WTC11 (cell line): Measurements from ENCODE around the gene LRRIQ4. TPM values are rescaled to one million over a fixed set of nuclear protein-coding genes. Genes with fewer than 3 reads are reported as not detected.

Experiments
- ATAC-seq: fragments of 200-7000 bp; cut with Tn5 transposase; 2 replicates; pipeline ENCODE4 v1.10.0; 2021; ENCODE audit warnings: mild to moderate bottlenecking, moderate library complexity
- CTCF ChIA-PET: fragments of 300-600 bp; sonication (Branson Sonifier 250); formaldehyde crosslinking; loops from one replicate; lab custom pipeline; 2021; ENCODE audit warnings: antibody characterized with exemption; lab: Charles Lee
- POLR2A ChIA-PET: fragments of 350-600 bp; sonication (Branson Sonifier 250); formaldehyde crosslinking; loops from one replicate; lab custom pipeline; 2021; ENCODE audit warnings: antibody characterized with exemption; lab: Charles Lee
- DNase-seq: peaks from one replicate; pipeline ENCODE4 v3.0.0; 2021; ENCODE audit warnings: low spot score
- H3K27ac Mint-ChIP-seq: 2 replicates; pipeline ENCODE4 v1.8.0; 2021; ENCODE audit warnings: mixed read lengths
- H3K27me3 Mint-ChIP-seq: 2 replicates; pipeline ENCODE4 v1.8.0; 2021; ENCODE audit warnings: low read depth, mild to moderate bottlenecking, moderate library complexity, mixed read lengths
- H3K36me3 Mint-ChIP-seq: 2 replicates; pipeline ENCODE4 v1.8.0; 2021; ENCODE audit warnings: mixed read lengths
- H3K4me1 Mint-ChIP-seq: 2 replicates; pipeline ENCODE4 v1.8.0; 2022; ENCODE audit warnings: mixed read lengths
- H3K4me3 Mint-ChIP-seq: 2 replicates; pipeline ENCODE4 v1.8.0; 2021; ENCODE audit warnings: mild to moderate bottlenecking, moderate library complexity, mixed read lengths
- H3K9me3 Mint-ChIP-seq: 2 replicates; pipeline ENCODE4 v1.8.0; 2021; ENCODE audit warnings: mixed read lengths
- CTCF ChIP-seq: fragments of 200-600 bp; IDR thresholded peaks from 2 replicates; pipeline ENCODE4 v1.8.0; 2022; ENCODE audit warnings: antibody characterized with exemption
- ELF4 ChIP-seq: sonication (generic); formaldehyde crosslinking; IDR thresholded peaks from 2 replicates; pipeline ENCODE4 v1.8.1; 2022; ENCODE audit warnings: low read depth, mild to moderate bottlenecking, moderate library complexity, missing genetic modification reagents
- GTF2I ChIP-seq: fragments of 250-450 bp; sonication (Bioruptor Pico); conservative IDR thresholded peaks from 2 replicates; pipeline ENCODE4 v1.4.0; 2021; ENCODE audit warnings: mild to moderate bottlenecking
- JAZF1 ChIP-seq: fragments of 250-450 bp; sonication (Bioruptor Pico); IDR thresholded peaks from 2 replicates; pipeline ENCODE4 v1.9.0; 2021; ENCODE audit warnings: moderate library complexity, mild to moderate bottlenecking, inconsistent platforms
- KAT7 ChIP-seq: sonication (generic); formaldehyde crosslinking; IDR thresholded peaks from 2 replicates; pipeline ENCODE4 v1.8.1; 2023; ENCODE audit warnings: missing genetic modification reagents, mild to moderate bottlenecking, borderline replicate concordance
- NFYB ChIP-seq: sonication (generic); formaldehyde crosslinking; conservative IDR thresholded peaks from 2 replicates; pipeline ENCODE4 v1.8.0; 2022; ENCODE audit warnings: low read depth, missing genetic modification reagents
- PRRX2 ChIP-seq: fragments of 250-450 bp; sonication (Bioruptor Pico); IDR thresholded peaks from 2 replicates; pipeline ENCODE4 v1.8.0; 2021; ENCODE audit warnings: mild to moderate bottlenecking
- STAT6 ChIP-seq: sonication (generic); formaldehyde crosslinking; conservative IDR thresholded peaks from 2 replicates; pipeline ENCODE4 v1.8.1; 2023; ENCODE audit warnings: mild to moderate bottlenecking, low read depth, missing genetic modification reagents, moderate library complexity
- ZBTB21 ChIP-seq: sonication (generic); formaldehyde crosslinking; IDR thresholded peaks from 2 replicates; pipeline ENCODE4 v1.8.1; 2023; ENCODE audit warnings: mild to moderate bottlenecking, missing genetic modification reagents, borderline replicate concordance
- ZNF671 ChIP-seq: fragments of 250-450 bp; sonication (Bioruptor Pico); IDR thresholded peaks from 2 replicates; pipeline ENCODE4 v1.8.0; 2021; ENCODE audit warnings: mild to moderate bottlenecking
- total RNA-seq: library from RNA; stranded (reverse); gene quantifications from 3 replicates; pipeline ENCODE4 v1.2.3, GENCODE V29; 2021
- TF ChIP-seq, protein P1 (sequence below): sonication (generic); formaldehyde crosslinking; IDR thresholded peaks from 2 replicates; pipeline ENCODE4 v1.8.1; 2023; ENCODE audit warnings: mild to moderate bottlenecking, missing genetic modification reagents, moderate library complexity
- TF ChIP-seq, protein P2 (sequence below): sonication (generic); formaldehyde crosslinking; IDR thresholded peaks from 2 replicates; pipeline ENCODE4 v1.8.0; 2022; ENCODE audit warnings: mild to moderate bottlenecking, missing genetic modification reagents
- TF ChIP-seq, protein P3 (sequence below): sonication (generic); formaldehyde crosslinking; IDR thresholded peaks from 2 replicates; pipeline ENCODE4 v1.8.1; 2022; ENCODE audit warnings: low read depth, missing genetic modification reagents, borderline replicate concordance

Gene LRRIQ4
- total RNA-seq, 1 experiment from 2014 or later: 0.09 TPM

DNA sequence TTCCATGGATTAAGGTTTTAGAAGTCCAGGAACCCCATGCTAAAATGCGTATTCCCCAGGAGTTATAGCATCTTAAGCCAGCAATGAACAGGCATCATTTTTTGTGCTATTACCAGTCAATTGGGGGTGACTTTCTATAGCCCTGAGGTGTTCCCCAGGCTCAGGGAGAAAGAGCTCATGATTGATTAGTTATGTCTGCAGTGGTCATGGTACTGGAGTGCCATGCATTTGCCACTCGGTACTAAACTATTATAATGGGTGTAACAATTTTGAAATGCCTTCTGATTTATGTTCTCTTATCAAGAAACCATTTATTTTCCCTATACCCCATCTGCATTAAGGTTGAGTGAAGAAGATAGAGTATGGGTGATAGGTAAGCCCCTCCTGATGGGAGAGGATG, 45.1 kb downstream of the LRRIQ4 start (continued):
- TF ChIP-seq STAT6 (CRISPR knock-in tag) (no peak), ZNF671 (CRISPR knock-in tag) (no peak)

DNA sequence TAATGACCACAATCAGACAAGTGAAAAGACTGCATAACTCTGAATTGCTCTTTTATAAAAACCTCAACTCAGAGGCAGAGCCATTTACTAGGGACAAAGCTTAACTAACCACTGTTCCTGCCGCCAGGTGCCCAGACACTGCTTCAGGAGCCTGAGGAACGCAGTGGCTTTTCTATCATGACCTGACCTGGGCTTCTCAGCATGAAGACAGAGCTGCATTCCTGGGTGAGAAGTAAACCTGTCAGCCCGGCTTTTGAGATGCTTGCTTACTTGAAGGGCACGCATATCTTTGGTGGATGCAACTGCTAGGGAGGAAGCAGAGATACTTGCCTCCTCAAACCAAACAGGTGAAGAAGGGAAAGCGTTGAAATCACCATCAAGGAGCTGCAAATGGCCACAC, 49.2 kb downstream of the LRRIQ4 start:
- peaks cover 9% of the 10 kb centered on the region for H3K4me1 Mint-ChIP-seq
- DNase-seq (peak; percentile 18), ATAC-seq (peak; percentile 84)
- ChIA-PET CTCF (interaction anchor here (0.8 to 1.6 kb wide), 7 partner anchors 10 to 217 kb away, joined by 3 to 12 read pairs (median 5); no protein-coding TSS in a partner anchor), POLR2A (interaction anchor here (0.5 to 0.6 kb wide), 2 partner anchors 463 to 692 kb away, joined by 3 read pairs; no protein-coding TSS in a partner anchor)
- H3K27ac Mint-ChIP-seq: peak overlapping the region; percentile 32
- no peaks in the 10 kb centered on the region for H3K9me3 Mint-ChIP-seq
- H3K36me3 Mint-ChIP-seq: no peaks in the 10 kb centered on the region
- TF ChIP-seq, protein P1, sequence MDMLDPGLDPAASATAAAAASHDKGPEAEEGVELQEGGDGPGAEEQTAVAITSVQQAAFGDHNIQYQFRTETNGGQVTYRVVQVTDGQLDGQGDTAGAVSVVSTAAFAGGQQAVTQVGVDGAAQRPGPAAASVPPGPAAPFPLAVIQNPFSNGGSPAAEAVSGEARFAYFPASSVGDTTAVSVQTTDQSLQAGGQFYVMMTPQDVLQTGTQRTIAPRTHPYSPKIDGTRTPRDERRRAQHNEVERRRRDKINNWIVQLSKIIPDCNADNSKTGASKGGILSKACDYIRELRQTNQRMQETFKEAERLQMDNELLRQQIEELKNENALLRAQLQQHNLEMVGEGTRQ (CRISPR knock-in tag): no peak
- TF ChIP-seq NFYB (no peak), JAZF1 (CRISPR knock-in tag) (no peak), CTCF (no peak)
- no peaks in the 10 kb centered on the region for H3K27me3 Mint-ChIP-seq
- no peak overlapping the region for H3K4me3 Mint-ChIP-seq

DNA sequence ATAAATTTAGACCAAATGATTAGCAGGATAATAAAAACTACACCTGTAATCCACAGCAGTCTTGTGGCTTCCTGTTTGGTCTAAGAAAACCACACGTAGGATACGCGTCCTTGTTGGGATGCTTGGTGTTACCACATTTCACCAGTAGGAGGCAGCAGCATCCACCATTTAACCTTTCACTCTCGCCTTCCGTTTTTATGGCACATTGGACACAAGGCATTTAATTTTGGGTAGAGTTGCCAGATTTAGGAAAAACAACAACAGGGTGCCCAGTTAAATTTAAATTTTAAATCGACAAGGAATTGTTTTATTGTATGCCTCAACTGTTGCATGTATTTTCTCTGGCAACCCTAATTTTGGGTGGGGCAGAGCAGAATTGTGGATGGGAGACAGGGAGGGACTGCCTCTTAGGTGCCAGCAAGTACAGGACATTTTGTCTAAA, 50.8 kb downstream of the LRRIQ4 start:
- H3K4me1 Mint-ChIP-seq: peaks cover 9% of the 10 kb centered on the region
- ATAC-seq (peak; percentile 75), DNase-seq (peak; percentile 75)
- H3K9me3 Mint-ChIP-seq: no peaks in the 10 kb centered on the region
- TF ChIP-seq, protein P2, sequence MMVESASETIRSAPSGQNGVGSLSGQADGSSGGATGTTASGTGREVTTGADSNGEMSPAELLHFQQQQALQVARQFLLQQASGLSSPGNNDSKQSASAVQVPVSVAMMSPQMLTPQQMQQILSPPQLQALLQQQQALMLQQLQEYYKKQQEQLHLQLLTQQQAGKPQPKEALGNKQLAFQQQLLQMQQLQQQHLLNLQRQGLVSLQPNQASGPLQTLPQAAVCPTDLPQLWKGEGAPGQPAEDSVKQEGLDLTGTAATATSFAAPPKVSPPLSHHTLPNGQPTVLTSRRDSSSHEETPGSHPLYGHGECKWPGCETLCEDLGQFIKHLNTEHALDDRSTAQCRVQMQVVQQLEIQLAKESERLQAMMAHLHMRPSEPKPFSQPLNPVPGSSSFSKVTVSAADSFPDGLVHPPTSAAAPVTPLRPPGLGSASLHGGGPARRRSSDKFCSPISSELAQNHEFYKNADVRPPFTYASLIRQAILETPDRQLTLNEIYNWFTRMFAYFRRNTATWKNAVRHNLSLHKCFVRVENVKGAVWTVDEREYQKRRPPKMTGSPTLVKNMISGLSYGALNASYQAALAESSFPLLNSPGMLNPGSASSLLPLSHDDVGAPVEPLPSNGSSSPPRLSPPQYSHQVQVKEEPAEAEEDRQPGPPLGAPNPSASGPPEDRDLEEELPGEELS (CRISPR knock-in tag): no peak
- no peak for TF ChIP-seq ZBTB21 (CRISPR knock-in tag)
- TF ChIP-seq CTCF: peak; percentile 85
- no peaks in the 10 kb centered on the region for H3K36me3 Mint-ChIP-seq
- H3K27me3 Mint-ChIP-seq: no peaks in the 10 kb centered on the region
- H3K27ac Mint-ChIP-seq: no peak overlapping the region
- ChIA-PET CTCF (interaction anchor here (0.9 kb wide), 1 partner anchor 104 kb away, joined by 3 read pairs; no protein-coding TSS in a partner anchor), POLR2A (no interaction called here)
- no peak overlapping the region for H3K4me3 Mint-ChIP-seq

DNA sequence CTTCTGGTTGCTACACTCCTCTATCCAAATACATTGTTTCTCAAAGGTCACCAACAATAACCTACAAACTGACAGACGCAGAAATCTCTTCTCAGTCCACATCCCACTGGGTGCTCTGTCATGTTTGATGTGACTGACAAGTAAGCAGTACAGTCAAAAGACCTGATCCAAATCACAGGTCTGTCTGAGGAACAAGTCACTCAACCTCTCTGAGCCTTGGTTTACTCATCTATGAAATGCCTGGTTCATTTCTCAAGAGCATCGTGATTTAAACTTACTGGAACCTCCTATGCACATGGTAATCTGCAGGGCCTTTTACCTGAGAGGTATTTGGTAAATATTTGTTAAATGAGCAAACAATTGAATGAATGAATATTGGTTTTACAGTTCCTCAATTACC, 51.6 kb downstream of the LRRIQ4 start:
- H3K27ac Mint-ChIP-seq: no peak overlapping the region; the same call in 1 of the 2 replicates
- no peaks in the 10 kb centered on the region for H3K9me3 Mint-ChIP-seq
- no peak for ATAC-seq
- no peaks in the 10 kb centered on the region for H3K36me3 Mint-ChIP-seq
- DNase-seq: no peak
- peaks cover 9% of the 10 kb centered on the region for H3K4me1 Mint-ChIP-seq
- no peak overlapping the region for H3K4me3 Mint-ChIP-seq
- ChIA-PET CTCF (no interaction called here), POLR2A (no interaction called here)
- H3K27me3 Mint-ChIP-seq: no peaks in the 10 kb centered on the region
- TF ChIP-seq, protein P2 (CRISPR knock-in tag): no peak
- no peak for TF ChIP-seq PRRX2 (CRISPR knock-in tag)
- no peak for TF ChIP-seq ELF4 (CRISPR knock-in tag)
- no peak for TF ChIP-seq KAT7 (CRISPR knock-in tag)
- no peak for TF ChIP-seq GTF2I (CRISPR knock-in tag)
- TF ChIP-seq, protein P3, sequence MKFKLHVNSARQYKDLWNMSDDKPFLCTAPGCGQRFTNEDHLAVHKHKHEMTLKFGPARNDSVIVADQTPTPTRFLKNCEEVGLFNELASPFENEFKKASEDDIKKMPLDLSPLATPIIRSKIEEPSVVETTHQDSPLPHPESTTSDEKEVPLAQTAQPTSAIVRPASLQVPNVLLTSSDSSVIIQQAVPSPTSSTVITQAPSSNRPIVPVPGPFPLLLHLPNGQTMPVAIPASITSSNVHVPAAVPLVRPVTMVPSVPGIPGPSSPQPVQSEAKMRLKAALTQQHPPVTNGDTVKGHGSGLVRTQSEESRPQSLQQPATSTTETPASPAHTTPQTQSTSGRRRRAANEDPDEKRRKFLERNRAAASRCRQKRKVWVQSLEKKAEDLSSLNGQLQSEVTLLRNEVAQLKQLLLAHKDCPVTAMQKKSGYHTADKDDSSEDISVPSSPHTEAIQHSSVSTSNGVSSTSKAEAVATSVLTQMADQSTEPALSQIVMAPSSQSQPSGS (CRISPR knock-in tag): no peak
